Upper lobe of left lung (tissue), 6 donors: ENCODE data around the gene DMD. TPM values are rescaled to one million over a fixed set of nuclear protein-coding genes. Genes with fewer than 3 reads are reported as not detected.

Source experiments
- ATAC-seq, 2 donors: fragments of 200-7000 bp; cut with Tn5 transposase; one replicate each; pipeline ENCODE4 v1.9.1; 2022; ENCODE audit warnings: mild to moderate bottlenecking in 2 of 2, moderate library complexity in 2 of 2; ENCODE audit not compliant: low FRiP score in 2 of 2
- DNase-seq, 2 donors: peaks; one replicate each; pipeline ENCODE4 v3.0.0-alpha.2; 2019 to 2020
- H3K27ac ChIP-seq, 4 donors: fragments of 200-600 bp; sonication (generic); one replicate each; pipeline ENCODE4 v1.5.1; 2016 to 2019
- H3K27me3 ChIP-seq, 4 donors: fragments of 200-600 bp; sonication (generic); one replicate each; pipeline ENCODE4 v1.5.1; 2017 to 2019
- H3K36me3 ChIP-seq, 4 donors: fragments of 200-600 bp; sonication (generic); one replicate each; pipeline ENCODE4 v1.5.1; 2016 to 2019
- H3K4me1 ChIP-seq, 4 donors: fragments of 200-600 bp; sonication (generic); one replicate each; pipeline ENCODE4 v1.5.1; 2018 to 2019
- H3K4me3 ChIP-seq, 4 donors: fragments of 200-600 bp; sonication (generic); one replicate each; pipeline ENCODE4 v1.5.1; 2017 to 2019; ENCODE audit warnings: mild to moderate bottlenecking in 2 of 4, moderate library complexity in 1 of 4
- H3K9me3 ChIP-seq, 4 donors: fragments of 200-600 bp; sonication (generic); one replicate each; pipeline ENCODE4 v1.5.1; 2018 to 2019
- EP300 ChIP-seq, 4 donors: sonication (generic); formaldehyde crosslinking; IDR thresholded peaks; one replicate each; pipeline ENCODE4 v1.5.1; 2017; ENCODE audit warnings: antibody characterized with exemption in 4 of 4, control low read depth in 2 of 4
- POLR2A ChIP-seq, 4 donors: fragments of 450-650 bp; IDR thresholded peaks; one replicate each; pipeline ENCODE4 v1.5.1; 2016 to 2017; ENCODE audit warnings: antibody characterized with exemption in 4 of 4, mild to moderate bottlenecking in 2 of 4
- POLR2AphosphoS5 ChIP-seq, 2 donors: sonication (generic); formaldehyde crosslinking; IDR thresholded peaks; one replicate each; pipeline ENCODE4 v1.5.1; 2017; ENCODE audit warnings: antibody characterized with exemption in 2 of 2
- WGBS, 2 donors: methylation state at CpG; one replicate each; pipeline ENCODE4 v1.1.5; 2017 to 2018; 5-methylcytosine and 5-hydroxymethylcytosine counted together
- total RNA-seq, 6 donors: library from RNA; depleted of rRNA in 4 of 6; stranded (reverse); fragments of >200 nt in 4 of 6; gene quantifications; one replicate each; pipeline versions ENCODE4 v1.1.0 to v1.2.1, GENCODE V29; 2016 to 2021
- TF ChIP-seq, protein P1 (sequence below), 6 experiments: fragments of 450-650 bp in 4 of 6; fragments of 200-600 bp in 2 of 6; sonication (generic) in 2 of 6; IDR thresholded peaks; one replicate each; pipeline ENCODE4 v1.5.1; 2016 to 2019; ENCODE audit warnings: antibody characterized with exemption in 6 of 6
- donor health status: DM: no; HTN: no; CAD: no; lungs with moderate emphysema.
- donor health status: DM: no; HTN: yes; CAD: no; lungs with severe emphysema.

DMD gene
- total RNA-seq, 6 donors from 2014 or later = 12.5 to 37.0 (median 24.0) TPM

DNA sequence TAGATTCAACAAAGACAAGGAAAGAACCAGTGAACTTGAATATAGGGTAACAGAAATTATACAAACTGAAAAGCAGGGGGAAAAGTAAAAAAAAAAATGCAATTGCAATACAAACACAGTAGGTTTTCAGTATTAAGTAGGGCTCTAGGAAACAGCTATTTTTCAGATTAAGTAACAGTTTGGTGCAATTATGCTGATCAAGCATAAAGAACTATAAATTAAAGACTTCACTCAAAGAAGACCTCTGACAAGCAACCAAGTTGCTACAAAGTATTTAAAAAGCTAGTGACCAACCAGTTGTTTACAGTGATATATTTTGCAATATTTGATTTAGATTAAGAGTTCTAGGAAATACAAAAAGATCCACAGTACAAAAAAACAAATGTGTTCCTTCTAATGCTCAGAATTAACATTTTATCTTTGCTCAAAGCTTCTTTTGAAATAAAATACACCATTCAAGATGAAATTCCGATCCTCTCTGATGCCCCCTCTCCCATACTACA lies 1908.7 kb downstream of the DMD start:
- no peak overlapping the region for H3K27ac ChIP-seq
- WGBS, 2 donors = 76 to 100% methylated on average over 1 of the region's 1 CpG
- TF ChIP-seq, protein P1, sequence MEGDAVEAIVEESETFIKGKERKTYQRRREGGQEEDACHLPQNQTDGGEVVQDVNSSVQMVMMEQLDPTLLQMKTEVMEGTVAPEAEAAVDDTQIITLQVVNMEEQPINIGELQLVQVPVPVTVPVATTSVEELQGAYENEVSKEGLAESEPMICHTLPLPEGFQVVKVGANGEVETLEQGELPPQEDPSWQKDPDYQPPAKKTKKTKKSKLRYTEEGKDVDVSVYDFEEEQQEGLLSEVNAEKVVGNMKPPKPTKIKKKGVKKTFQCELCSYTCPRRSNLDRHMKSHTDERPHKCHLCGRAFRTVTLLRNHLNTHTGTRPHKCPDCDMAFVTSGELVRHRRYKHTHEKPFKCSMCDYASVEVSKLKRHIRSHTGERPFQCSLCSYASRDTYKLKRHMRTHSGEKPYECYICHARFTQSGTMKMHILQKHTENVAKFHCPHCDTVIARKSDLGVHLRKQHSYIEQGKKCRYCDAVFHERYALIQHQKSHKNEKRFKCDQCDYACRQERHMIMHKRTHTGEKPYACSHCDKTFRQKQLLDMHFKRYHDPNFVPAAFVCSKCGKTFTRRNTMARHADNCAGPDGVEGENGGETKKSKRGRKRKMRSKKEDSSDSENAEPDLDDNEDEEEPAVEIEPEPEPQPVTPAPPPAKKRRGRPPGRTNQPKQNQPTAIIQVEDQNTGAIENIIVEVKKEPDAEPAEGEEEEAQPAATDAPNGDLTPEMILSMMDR (IDR thresholded peaks at IDR 0.05) = no peak
- TF ChIP-seq EP300 (IDR thresholded peaks at IDR 0.05) (no peak), POLR2AphosphoS5 (IDR thresholded peaks at IDR 0.05) (no peak), POLR2A (IDR thresholded peaks at IDR 0.05) (no peak)
- H3K4me1 ChIP-seq = no peaks in the 10 kb centered on the region
- H3K4me3 ChIP-seq = no peak overlapping the region
- no peaks in the 10 kb centered on the region for H3K27me3 ChIP-seq
- no peaks in the 10 kb centered on the region for H3K36me3 ChIP-seq
- H3K9me3 ChIP-seq = no peaks in the 10 kb centered on the region
- DNase-seq (no peak), ATAC-seq (no peak)

DNA sequence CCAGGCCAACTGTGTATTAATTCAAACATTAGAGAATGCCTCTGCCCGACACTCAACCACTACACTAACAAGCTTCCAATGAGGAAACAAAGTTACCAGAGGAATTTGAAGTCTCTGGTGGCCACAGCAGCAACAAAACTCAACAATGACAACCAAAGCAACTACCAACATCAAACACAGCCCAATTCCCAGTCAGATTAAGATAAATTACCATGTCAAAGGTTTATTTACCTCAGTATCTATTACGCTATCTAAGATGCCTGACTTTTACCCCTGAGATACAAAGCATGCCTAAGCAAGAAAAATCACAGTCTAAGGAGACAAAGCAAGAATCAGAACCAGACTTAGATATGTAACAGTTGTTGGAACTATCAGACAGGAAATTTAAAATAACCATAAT lies 1909.4 kb downstream of the DMD start:
- no peak for TF ChIP-seq EP300 (IDR thresholded peaks at IDR 0.05)
- no peak for TF ChIP-seq POLR2AphosphoS5 (IDR thresholded peaks at IDR 0.05)
- TF ChIP-seq POLR2A (IDR thresholded peaks at IDR 0.05) = no peak
- TF ChIP-seq, protein P1 (IDR thresholded peaks at IDR 0.05) = no peak
- no peaks in the 10 kb centered on the region for H3K36me3 ChIP-seq
- no peaks in the 10 kb centered on the region for H3K4me1 ChIP-seq
- no peak for DNase-seq
- 65 to 75% methylated on average over 2 of the region's 2 CpGs for WGBS, 2 donors
- no peaks in the 10 kb centered on the region for H3K27me3 ChIP-seq
- H3K27ac ChIP-seq = no peak overlapping the region
- H3K9me3 ChIP-seq = no peaks in the 10 kb centered on the region
- no peak overlapping the region for H3K4me3 ChIP-seq
- ATAC-seq = no peak

DNA sequence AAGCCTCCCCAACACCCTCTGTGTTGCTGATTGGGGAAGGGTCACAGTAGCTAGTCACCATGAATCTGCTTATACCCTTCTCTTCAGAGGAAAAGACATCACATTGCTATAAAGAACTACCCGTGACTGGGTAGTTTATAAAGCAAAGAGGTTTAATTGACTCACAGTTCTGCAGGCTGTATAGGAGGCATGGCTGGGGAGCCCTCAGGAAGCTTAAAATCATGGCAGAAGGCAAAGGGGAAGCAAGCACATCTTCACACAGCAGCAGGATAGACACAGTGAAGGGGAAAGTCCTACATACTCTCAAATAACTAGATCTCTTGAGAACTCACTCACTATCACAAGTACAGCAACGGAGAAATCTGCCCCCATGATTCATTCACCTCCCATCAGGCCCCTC lies 1910.1 kb downstream of the DMD start:
- H3K27ac ChIP-seq = no peak overlapping the region
- H3K36me3 ChIP-seq = no peaks in the 10 kb centered on the region
- no peaks in the 10 kb centered on the region for H3K27me3 ChIP-seq
- no peaks in the 10 kb centered on the region for H3K9me3 ChIP-seq
- WGBS, 2 donors = 60 to 90% methylated on average over 2 of the region's 2 CpGs
- no peak for DNase-seq
- H3K4me3 ChIP-seq = no peak overlapping the region
- no peaks in the 10 kb centered on the region for H3K4me1 ChIP-seq
- ATAC-seq = no peak
- no peak for TF ChIP-seq POLR2A (IDR thresholded peaks at IDR 0.05)

DNA sequence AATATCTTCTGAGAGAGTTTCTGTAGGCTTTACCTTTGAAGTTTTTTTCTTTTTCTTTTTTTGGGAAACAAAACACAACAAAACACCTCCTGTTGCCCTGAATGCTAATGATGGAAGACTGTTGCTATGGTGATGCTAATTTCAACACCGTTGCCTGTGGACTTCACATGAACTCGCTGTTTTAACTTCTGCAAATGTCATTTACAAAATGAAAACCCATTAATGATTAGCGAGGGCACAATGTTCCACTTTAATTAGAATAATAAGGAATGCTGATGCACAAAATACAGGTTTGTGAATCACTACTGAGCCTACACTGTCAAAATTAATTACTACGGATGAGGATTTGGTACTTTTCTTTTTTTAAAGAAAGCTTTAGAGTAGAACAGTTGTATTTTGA lies 1912.4 kb downstream of the DMD start:
- no peak for DNase-seq
- no peaks in the 10 kb centered on the region for H3K27me3 ChIP-seq
- H3K27ac ChIP-seq = no peak overlapping the region
- WGBS, 2 donors = 50 to 76% methylated on average over 4 of the region's 4 CpGs
- no peak for ATAC-seq
- no peaks in the 10 kb centered on the region for H3K4me1 ChIP-seq
- TF ChIP-seq POLR2AphosphoS5 (IDR thresholded peaks at IDR 0.05) = no peak
- TF ChIP-seq, protein P1 (IDR thresholded peaks at IDR 0.05) = no peak
- TF ChIP-seq EP300 (IDR thresholded peaks at IDR 0.05) = no peak
- no peak for TF ChIP-seq POLR2A (IDR thresholded peaks at IDR 0.05)
- no peaks in the 10 kb centered on the region for H3K9me3 ChIP-seq
- H3K4me3 ChIP-seq = no peak overlapping the region
- no peaks in the 10 kb centered on the region for H3K36me3 ChIP-seq

DNA sequence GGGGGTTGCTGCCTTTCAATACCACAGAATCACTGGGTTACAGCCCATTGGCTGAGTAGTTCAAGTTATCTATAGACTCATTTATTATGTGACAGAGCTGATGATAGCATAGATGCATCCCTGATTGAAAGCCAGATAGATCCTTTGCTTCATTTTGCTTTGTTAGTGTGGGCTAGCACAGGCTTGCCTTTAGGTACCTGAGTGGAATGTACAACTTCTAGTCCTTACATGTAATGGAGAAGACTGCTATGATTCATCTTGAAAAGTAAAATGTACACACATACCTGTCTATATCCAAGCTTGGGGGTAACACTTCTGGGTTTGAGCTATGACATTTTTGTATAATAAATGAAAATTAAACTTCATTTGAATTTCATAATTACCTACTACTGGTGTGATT lies 1913.5 kb downstream of the DMD start:
- Histone ChIP-seq H3K4me3 (no peak overlapping the region), H3K36me3 (no peaks in the 10 kb centered on the region), H3K9me3 (no peaks in the 10 kb centered on the region), H3K27ac (no peak overlapping the region), H3K27me3 (no peaks in the 10 kb centered on the region), H3K4me1 (no peaks in the 10 kb centered on the region)
- no peak for TF ChIP-seq POLR2A (IDR thresholded peaks at IDR 0.05)
- TF ChIP-seq, protein P1 (IDR thresholded peaks at IDR 0.05) = no peak
- no peak for TF ChIP-seq EP300 (IDR thresholded peaks at IDR 0.05)
- no peak for TF ChIP-seq POLR2AphosphoS5 (IDR thresholded peaks at IDR 0.05)
- ATAC-seq (no peak), DNase-seq (no peak)
